Measurements from ENCODE around the gene KRCC1. TPM values are rescaled to one million over a fixed set of nuclear protein-coding genes. Genes with fewer than 3 reads are reported as not detected.
"Not testable (repeated sequence)": the region's sequence is repeated elsewhere in the genome, so short reads cannot be mapped to it uniquely, and the experiment has no call there.

KRCC1 gene
- polyA plus RNA-seq, 1 donor from 2014 or later: 38.0 TPM

GRCh38 chr2:88066543-88066942 is 11.0 kb upstream of the KRCC1 start:
- Mint-ChIP-seq H3K4me1 (no peaks in the 10 kb centered on the region), H3K36me3 (peaks cover 2% of the 10 kb centered on the region), H3K27ac (no peak overlapping the region), H3K27me3 (peaks cover 7% of the 10 kb centered on the region), H3K9me3 (no peaks in the 10 kb centered on the region), H3K4me3 (no peak overlapping the region)

- H3K9me3 Mint-ChIP-seq: no peaks in the 10 kb centered on the region
- H3K27me3 Mint-ChIP-seq: no peaks in the 10 kb centered on the region
- no peaks in the 10 kb centered on the region for H3K4me1 Mint-ChIP-seq
- no peak overlapping the region for H3K27ac Mint-ChIP-seq
- no peak overlapping the region for H3K4me3 Mint-ChIP-seq
- no peaks in the 10 kb centered on the region for H3K36me3 Mint-ChIP-seq
Observed at GRCh38 chr2:88061295-88061694, 5.7 kb upstream of the KRCC1 start.

- Mint-ChIP-seq H3K4me1 (peaks cover 3 to 4% (median 3%) of the 10 kb centered on the region in 3 donors), H3K9me3 (no peaks in the 10 kb centered on the region), H3K27me3 (no peaks in the 10 kb centered on the region), H3K4me3 (no peak overlapping the region), H3K36me3 (no peaks in the 10 kb centered on the region), H3K27ac (no peak overlapping the region)
Observed at GRCh38 chr2:88060907-88061275, 5.3 kb upstream of the KRCC1 start.

- Mint-ChIP-seq H3K27me3 (no peaks in the 10 kb centered on the region), H3K4me3 (peak overlapping the region in 1 of 4 donors; percentile 37), H3K36me3 (no peaks in the 10 kb centered on the region), H3K27ac (no peak overlapping the region), H3K4me1 (peaks cover 5 to 7% (median 5%) of the 10 kb centered on the region in 3 donors), H3K9me3 (no peaks in the 10 kb centered on the region)
Observed at GRCh38 chr2:88059979-88060906, 4.7 kb upstream of the KRCC1 start.

- peak overlapping the region in 1 of 4 donors; percentile 94 for H3K4me3 Mint-ChIP-seq
- no peaks in the 10 kb centered on the region for H3K36me3 Mint-ChIP-seq
- H3K27ac Mint-ChIP-seq: peak overlapping the region in 1 of 3 donors; percentile 97
- no peaks in the 10 kb centered on the region for H3K9me3 Mint-ChIP-seq
- no peaks in the 10 kb centered on the region for H3K27me3 Mint-ChIP-seq
- H3K4me1 Mint-ChIP-seq: peaks cover 19 to 25% (median 23%) of the 10 kb centered on the region in 3 donors
Observed at GRCh38 chr2:88058191-88058590, 2.6 kb upstream of the KRCC1 start.

GRCh38 chr2:88057437-88057844 is 1.9 kb upstream of the KRCC1 start:
- peak overlapping the region in 3 of 4 donors; percentile 2 to 94 (median 8) for H3K4me3 Mint-ChIP-seq
- peak overlapping the region in 2 of 3 donors; percentile 21 to 97 for H3K27ac Mint-ChIP-seq
- no peaks in the 10 kb centered on the region for H3K27me3 Mint-ChIP-seq
- no peaks in the 10 kb centered on the region for H3K9me3 Mint-ChIP-seq
- H3K36me3 Mint-ChIP-seq: no peaks in the 10 kb centered on the region
- H3K4me1 Mint-ChIP-seq: peaks cover 22 to 32% (median 24%) of the 10 kb centered on the region in 3 donors

- Mint-ChIP-seq H3K27me3 (no peaks in the 10 kb centered on the region), H3K27ac (peak overlapping the region; percentile 95 to 99 (median 97)), H3K4me3 (peak overlapping the region; percentile 94 to 98 (median 94)), H3K4me1 (peaks cover 26 to 40% (median 29%) of the 10 kb centered on the region in 3 donors), H3K9me3 (no peaks in the 10 kb centered on the region), H3K36me3 (peaks cover 2% of the 10 kb centered on the region)
Observed at GRCh38 chr2:88054782-88055370, 707 bp downstream of the KRCC1 start.

GRCh38 chr2:88053934-88054781 is 1.4 kb downstream of the KRCC1 start:
- H3K4me1 Mint-ChIP-seq: peaks cover 26 to 40% (median 36%) of the 10 kb centered on the region in 3 donors
- H3K27me3 Mint-ChIP-seq: no peaks in the 10 kb centered on the region
- peak overlapping the region; percentile 94 to 98 (median 94) for H3K4me3 Mint-ChIP-seq
- H3K36me3 Mint-ChIP-seq: peaks cover 2% of the 10 kb centered on the region
- no peaks in the 10 kb centered on the region for H3K9me3 Mint-ChIP-seq
- peak overlapping the region; percentile 95 to 99 (median 97) for H3K27ac Mint-ChIP-seq

GRCh38 chr2:88053296-88053695 is 2.3 kb downstream of the KRCC1 start:
- no peaks in the 10 kb centered on the region for H3K27me3 Mint-ChIP-seq
- peaks cover 26 to 40% (median 40%) of the 10 kb centered on the region in 3 donors for H3K4me1 Mint-ChIP-seq
- H3K27ac Mint-ChIP-seq: peak overlapping the region; percentile 95 to 99 (median 97)
- peak overlapping the region; percentile 34 to 98 (median 66) for H3K4me3 Mint-ChIP-seq
- H3K36me3 Mint-ChIP-seq: peaks cover 3% of the 10 kb centered on the region
- H3K9me3 Mint-ChIP-seq: no peaks in the 10 kb centered on the region

GRCh38 chr2:88051792-88052191 is 3.8 kb downstream of the KRCC1 start:
- Mint-ChIP-seq H3K27me3 (no peaks in the 10 kb centered on the region), H3K36me3 (peaks cover 3% of the 10 kb centered on the region), H3K4me3 (peak overlapping the region in 1 of 4 donors; percentile 39), H3K9me3 (no peaks in the 10 kb centered on the region), H3K27ac (peak overlapping the region in 1 of 3 donors; percentile 67), H3K4me1 (peaks cover 26 to 40% (median 40%) of the 10 kb centered on the region in 3 donors)

- Mint-ChIP-seq H3K27ac (no peak overlapping the region), H3K27me3 (no peaks in the 10 kb centered on the region), H3K4me3 (no peak overlapping the region)
Observed at GRCh38 chr2:88049622-88050021, 6.0 kb downstream of the KRCC1 start.

GRCh38 chr2:88048541-88048940 is 7.0 kb downstream of the KRCC1 start:
- Mint-ChIP-seq H3K4me3 (no peak overlapping the region), H3K4me1 (peaks cover 17 to 33% (median 22%) of the 10 kb centered on the region in 3 donors), H3K9me3 (no peaks in the 10 kb centered on the region), H3K36me3 (peaks cover 5% of the 10 kb centered on the region), H3K27ac (no peak overlapping the region), H3K27me3 (no peaks in the 10 kb centered on the region)

More at GRCh38 chr2:88049622-88050021, 6.0 kb downstream of the KRCC1 start:
- Mint-ChIP-seq H3K9me3 (no peaks in the 10 kb centered on the region), H3K36me3 (peaks cover 5% of the 10 kb centered on the region), H3K4me1 (peaks cover 27 to 43% (median 33%) of the 10 kb centered on the region in 3 donors)

- H3K4me3 Mint-ChIP-seq, H3K27me3 Mint-ChIP-seq, H3K36me3 Mint-ChIP-seq, H3K9me3 Mint-ChIP-seq: not testable (repeated sequence)
- peak overlapping the region in 1 of 3 donors; percentile 18 for H3K27ac Mint-ChIP-seq
- peaks cover 11 to 35% (median 22%) of the 10 kb centered on the region in 3 donors for H3K4me1 Mint-ChIP-seq
Observed at GRCh38 chr2:88045561-88045960, 10.0 kb downstream of the KRCC1 start.

GRCh38 chr2:88042476-88042875 is 13.1 kb downstream of the KRCC1 start:
- Mint-ChIP-seq H3K36me3 (peaks cover 7% of the 10 kb centered on the region), H3K4me1 (peaks cover 11 to 37% (median 33%) of the 10 kb centered on the region in 3 donors), H3K9me3 (no peaks in the 10 kb centered on the region), H3K4me3 (no peak overlapping the region), H3K27me3 (no peaks in the 10 kb centered on the region), H3K27ac (no peak overlapping the region)

Data from IgD-negative memory B cell (primary cell).